Activated T-cell treated with anti-CD3 and anti-CD28 coated beads for 1 hour (primary cell): ENCODE data around the gene CDH23.

Experiments
- DNase-seq: peaks from one replicate; pipeline ENCODE4 v3.0.0-alpha.2; 2020; ENCODE audit warnings: low read depth

CDH23 gene

DNA sequence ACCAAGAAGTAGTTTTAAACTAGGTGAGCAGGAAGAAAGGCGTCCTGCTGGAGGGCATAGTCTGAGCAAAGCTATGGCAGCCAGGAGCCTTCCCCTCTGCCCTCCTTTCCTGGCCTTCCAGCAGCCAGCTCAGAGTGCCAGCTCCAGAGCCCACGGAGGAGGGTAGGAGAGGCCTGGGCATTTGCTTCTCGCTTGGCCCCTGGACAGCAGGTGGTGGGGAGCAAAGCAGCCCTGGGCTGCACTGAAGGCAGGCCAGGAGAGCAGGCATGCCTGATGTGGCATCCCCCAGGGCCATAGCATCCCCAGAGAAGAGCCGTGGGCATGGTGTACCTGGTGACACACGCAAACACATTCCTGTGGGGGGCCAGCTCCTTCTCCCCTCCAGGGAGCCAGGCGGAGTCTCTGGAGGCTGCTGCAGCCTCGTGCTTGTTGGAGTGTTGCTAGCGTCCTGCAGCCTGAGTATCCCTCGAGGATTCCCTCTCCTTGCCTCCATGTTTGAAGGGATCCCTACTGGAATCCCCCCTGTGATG, 43.9 kb downstream of the CDH23 start:
- DNase-seq = no peak

DNA sequence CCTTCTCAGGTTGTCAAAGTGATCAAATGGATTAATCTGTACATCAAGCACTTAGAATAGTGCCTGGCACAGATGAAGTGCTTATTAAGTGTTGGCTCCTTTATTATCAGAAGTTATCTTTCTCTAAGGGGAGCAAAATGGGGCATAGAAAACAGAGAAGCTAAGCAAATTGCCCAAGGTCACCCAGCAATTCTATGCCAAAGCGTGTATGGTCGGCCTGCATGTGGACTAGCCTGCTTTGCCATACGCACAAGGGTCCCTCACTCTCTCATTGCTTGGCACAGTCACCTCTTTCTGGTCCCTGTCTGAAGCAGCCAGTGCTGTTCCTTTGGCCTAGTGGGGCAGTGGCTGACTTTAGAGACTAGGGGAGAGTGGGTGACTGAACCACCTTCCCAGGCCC, 45.3 kb downstream of the CDH23 start:
- no peak for DNase-seq

DNA sequence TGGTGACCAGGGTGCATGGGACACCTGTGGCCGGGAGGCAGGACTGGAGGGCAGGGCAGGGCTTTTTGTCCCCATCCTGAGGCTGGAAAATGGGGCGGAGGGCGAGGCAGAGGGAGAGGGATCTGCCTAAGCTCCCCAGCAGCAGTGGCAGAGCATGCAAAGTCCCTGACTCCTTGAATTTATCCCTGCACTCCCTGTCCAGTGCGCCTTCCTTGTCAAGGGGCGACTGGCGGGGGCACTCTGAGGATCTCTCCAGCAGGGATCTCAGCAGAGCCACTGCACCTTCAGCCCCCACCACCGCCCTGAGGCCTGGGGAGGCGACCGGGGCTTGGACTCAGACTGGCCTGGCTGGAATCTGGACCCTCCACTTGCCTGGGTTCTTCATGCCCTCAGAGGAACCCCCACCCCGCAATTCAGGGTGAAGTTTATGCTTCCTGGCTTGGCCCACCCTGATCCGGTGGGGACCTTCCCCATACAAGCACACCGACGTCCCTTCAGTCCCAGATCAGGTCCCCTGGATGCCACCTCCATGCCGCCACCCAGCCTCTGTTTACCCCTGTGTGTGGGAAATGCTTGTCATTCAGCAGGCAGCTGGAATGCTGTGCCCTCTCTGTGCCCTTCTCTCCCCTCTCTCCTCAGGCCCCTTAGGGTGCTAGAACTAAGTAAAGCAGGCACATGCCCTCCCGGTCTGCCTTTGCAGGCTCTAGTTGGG, 46.3 kb downstream of the CDH23 start:
- no peak for DNase-seq

DNA sequence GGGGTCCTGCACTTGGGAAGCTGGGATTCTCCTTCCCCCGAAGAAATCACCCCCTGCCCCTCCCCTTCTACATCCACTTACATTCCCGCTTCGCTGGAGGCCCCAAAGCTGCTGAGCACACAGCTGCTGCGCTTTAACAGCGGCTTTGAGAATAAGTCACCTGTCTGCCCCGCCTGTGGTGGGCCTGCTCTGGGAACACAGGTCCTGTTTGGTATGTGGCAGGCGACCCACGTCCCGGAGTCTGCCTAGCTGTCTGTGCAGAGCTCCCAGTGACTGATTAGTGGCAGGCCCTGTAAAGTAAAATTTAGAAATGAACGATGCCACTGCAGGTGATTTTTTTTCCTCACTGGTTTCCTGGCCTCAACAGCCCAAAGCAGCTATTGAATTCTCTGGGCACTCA, 47.0 kb downstream of the CDH23 start:
- no peak for DNase-seq

DNA sequence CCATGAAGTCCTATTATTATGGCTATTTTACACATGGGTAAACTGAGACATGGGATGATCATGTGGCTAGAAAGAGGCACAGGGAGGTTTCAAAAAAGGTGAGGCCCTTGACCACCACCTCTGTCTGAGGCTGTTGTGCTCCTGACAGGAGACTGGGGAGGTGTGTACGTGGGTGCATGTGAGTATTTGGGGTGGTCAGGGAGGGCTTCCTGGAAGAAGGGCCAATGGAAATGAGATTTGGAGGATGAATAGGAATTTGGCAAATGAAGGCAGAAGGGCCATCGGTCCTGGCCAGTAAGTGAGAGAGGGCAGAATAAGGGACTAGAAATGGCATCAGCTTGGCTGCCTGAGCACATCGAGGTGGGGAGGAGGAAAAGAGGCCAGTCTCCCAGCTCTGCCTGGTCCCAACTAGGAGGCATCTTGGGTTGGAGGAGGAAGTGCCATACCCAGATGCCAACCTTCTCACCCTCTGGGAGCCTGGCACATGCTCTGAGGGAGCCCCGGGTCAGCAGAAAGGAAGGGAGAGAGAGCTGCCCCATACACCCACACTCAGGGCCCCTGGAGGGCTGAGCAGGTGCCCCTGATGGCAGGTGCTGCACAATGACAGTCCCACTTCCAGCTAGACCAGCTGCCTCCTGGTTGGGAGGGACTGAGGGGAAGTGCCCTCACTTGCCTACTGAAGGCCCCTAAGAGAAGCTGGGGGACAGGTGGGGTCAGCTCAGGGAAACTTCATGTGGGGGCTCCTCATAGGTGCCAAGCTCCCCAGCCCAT, 47.7 kb downstream of the CDH23 start:
- no peak for DNase-seq

DNA sequence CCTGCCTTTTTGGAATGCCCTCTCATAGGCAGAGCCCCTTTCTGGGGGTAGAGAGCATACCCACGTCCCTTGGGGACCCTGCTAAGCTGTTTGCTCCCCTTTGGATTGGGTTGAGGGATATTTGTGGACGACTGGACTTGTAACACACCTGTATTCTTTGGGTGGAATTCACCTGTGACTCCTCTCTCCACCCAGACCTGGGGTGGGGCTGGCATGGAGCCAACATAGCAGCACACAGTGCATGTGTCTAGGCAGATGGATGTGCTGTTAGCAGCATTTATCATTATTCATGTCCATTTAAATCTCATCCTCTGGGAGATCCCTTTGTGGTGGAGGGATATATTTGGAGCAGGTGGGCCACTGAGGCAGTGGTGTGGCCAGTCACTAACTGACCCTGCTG, 51.0 kb downstream of the CDH23 start:
- DNase-seq = no peak

DNA sequence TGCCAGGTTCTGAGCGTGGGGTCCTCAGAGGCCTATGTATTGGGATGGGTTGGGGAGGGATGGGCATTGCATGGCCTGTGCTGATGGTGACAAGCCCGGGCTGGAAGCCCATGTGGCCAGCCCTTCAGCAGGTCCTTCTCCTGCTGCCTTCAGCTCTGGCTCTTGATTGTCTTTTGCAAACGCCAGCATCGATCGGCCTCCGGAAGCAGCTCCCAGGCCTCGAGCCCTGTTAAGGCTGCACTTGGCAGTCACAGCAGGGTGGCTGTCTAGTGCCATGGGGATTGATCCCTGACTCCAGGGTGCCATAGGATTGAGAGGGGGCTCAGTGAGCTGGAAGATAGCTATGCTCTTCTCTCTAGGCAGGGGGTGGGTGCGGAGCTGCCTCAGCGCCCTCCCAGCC, 51.4 kb downstream of the CDH23 start:
- DNase-seq = no peak

DNA sequence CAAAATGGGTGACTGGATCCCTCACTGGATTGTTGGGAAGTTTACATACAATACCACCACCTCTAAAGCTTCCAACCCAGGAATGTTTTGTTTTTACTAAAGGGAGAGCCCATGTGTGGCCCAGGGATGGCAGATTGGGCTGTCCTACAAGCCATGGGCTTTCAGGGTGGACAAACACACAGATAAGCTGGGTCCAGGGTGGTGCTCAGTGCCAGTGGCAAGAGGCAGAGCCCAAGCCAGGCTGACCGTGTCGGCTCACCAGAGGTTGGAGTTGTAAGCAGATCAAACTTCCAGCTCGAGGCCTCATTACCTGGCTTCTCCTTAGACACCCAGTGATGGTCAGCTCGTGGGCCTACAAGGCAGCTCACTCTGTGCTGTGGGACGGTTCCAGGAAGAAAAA, 52.3 kb downstream of the CDH23 start:
- DNase-seq = no peak

DNA sequence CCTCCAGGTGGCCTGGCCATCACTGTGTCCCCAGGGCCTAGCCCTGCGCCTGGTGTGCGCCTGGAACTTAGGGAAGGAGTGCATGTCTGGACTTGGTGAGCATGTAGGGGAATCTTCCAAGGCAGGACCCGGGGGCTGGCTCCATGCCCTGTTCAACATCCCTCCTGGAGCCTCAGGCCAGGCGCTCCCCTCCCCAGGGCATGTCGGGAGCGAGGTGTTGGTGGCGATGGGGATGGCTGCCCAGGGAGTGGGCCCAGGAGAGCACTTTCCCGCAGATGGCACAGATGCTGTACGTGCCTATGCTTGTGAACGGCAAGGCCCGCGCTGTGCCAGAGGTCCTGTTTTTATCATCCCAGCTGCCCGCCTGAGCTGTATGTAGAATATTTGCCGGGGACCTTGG, 55.0 kb downstream of the CDH23 start:
- DNase-seq = no peak

DNA sequence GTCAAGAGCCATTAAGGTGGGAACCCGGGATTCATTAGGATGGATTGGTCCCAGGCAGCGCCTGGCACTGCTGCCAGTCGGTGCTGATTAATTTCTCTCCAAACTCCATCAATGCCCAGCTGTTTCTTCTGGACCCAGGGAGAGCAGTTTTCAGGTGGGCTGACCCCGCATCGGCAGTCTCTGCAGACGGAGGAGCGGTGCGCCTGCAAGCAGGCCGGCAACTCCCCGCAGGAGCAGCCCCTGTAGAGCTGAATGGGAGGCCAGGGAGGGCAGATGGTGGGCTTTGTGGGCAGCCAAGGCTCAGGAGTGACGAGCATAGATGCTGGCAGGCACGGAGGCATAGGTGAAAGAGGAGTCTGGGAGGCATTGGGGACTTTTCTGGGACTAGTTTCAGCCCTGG, 56.5 kb downstream of the CDH23 start:
- no peak for DNase-seq

DNA sequence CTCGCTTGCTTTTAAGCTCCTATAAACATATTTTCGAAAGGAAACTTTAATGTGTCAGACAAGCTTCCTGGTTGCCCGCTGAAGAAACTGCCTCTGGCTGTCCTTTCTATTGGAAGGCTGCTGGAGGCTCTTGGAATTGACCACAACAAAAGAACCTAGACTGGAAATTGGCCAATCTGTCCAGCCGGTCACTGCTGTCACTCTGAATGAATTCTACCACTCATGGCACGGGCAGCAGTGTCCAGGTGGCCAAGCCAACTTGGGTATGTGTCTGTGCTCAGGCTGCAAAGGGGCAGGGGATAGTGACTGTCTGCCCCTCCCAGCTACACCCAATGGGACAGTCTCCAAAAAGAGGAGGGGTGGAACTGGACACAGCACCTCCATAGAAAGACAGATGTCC, 57.6 kb downstream of the CDH23 start:
- DNase-seq = no peak

DNA sequence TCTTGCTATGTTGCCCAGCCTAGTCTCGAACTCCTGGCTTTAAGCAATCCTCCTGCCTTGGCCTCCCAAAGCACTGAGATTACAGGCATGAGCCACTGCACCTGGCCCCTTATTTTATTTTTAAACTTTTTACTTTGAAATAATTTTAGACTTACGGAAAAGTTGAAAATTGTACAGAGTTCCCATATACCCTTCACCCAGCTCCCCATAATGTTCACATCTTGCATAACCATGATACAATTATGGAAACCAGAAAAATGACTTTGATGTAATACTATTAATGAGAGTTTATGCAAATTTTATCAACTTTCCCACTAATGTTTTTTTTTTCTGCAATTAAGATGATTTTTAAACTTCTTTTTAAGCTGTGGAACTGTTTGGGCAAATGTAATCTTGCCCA, 58.3 kb downstream of the CDH23 start:
- no peak for DNase-seq

DNA sequence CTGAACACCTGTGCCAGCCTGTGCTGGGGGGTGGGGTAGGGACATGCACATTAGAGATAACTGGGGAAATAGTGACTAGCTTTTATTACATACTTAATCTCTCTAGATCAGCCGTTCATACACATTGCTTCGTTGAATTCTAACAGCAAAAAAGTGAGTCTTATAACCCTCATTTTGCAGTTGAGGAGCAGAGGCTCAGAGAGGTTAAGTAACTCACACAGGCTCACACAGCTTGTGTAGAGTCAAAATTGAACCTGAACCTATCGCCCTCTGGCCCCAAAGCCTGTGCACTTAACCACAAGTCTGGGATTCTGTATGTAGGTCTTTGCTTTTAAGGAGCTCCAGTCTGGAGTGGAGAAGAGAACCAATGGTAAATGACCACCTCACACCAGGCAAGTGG, 59.9 kb downstream of the CDH23 start:
- DNase-seq = no peak

DNA sequence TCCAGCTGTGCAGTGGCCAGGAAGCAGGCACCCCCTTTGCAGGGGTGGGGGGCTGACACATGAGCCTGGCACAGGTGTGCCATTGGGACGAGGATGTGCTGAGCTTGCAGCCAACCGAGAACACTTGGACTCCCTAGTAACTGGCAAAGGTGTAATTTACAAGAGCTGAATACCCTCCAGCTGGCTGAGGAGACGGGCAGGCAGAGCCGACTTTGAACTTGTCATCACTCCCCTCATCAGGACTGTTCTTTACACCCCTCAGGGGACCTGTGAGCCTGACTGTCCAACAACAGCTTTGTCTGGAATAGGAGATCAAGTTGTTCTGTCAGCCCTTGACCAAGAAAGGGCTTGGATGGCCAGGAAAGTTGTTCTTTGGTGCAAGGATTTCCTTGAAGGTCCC, 61.2 kb downstream of the CDH23 start:
- no peak for DNase-seq

DNA sequence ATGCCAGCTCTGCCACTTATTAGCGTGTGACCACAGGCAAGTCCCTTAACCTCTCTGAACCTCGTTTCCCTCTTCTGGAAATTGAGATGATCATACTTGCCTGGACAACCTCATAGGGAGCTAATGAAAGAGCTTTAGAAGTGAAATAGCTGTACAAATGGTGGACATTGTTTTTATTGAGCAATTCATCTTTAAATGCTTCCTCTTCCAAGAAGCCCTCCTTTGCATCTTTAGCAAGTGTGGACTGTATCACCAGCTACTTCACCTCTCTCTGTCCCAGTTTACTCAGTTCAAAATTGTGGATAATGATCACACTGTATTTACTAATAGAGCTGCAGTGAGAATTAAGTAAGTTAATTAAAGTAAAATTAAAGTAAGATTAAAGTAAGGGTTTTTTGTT, 61.7 kb downstream of the CDH23 start:
- DNase-seq = no peak

DNA sequence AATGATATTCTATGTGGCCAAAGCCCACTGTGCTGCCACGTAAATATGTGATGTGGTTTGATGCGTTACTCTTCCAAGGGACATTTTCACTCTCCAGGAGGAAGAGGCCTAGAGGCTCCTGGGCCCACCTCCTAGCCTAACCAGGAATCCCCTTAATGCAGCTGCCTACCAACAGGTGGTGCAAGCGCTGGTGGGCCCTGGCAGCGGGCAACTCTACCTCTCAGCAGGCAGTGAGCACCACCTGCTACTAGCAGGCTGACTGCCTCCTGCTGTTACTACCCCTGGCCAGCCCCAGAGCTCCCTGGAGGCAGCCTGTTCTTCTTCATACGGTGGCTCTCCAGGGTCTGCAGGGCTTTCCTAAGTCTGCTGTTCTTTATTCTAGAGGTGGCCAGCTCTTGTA, 62.8 kb downstream of the CDH23 start:
- DNase-seq = no peak

DNA sequence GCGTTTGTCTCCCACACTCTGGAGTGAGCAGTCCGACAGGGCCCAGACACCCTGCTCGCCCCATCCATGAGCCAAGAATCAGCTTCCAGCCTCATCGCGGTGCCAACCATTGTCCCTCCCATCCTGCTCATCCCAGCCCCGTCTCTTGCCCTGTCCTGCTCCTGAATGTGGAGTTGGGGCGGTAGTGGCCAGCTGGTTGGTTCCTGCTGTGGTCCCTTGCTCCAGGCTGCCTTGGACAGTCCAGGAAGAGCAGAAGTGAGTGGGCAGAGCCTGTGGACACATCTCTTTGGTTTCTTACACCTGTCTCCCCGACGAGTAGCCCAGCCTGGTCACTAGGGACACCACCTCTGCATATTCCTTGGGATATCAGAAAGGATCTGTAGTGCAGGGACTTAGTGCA, 63.9 kb downstream of the CDH23 start:
- DNase-seq = no peak

DNA sequence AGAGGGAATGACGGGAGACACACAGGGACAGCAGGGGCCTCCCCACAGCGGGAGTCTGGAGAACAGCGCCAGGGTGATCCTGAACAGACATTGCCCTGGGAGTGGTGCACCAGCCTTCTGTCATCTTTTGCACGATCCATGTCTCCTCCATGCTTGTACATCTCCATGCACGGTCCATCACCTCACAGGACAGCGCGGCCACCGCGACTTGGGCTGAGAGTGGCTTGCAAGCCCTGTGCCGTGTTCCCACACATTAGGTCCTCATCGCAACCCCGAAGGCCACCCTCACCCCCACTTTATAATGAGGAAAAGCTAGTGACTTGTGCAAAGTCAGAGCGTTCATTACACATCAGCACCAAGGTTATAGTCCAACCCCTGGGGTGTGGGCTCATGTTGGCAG, 64.7 kb downstream of the CDH23 start:
- DNase-seq = no peak

DNA sequence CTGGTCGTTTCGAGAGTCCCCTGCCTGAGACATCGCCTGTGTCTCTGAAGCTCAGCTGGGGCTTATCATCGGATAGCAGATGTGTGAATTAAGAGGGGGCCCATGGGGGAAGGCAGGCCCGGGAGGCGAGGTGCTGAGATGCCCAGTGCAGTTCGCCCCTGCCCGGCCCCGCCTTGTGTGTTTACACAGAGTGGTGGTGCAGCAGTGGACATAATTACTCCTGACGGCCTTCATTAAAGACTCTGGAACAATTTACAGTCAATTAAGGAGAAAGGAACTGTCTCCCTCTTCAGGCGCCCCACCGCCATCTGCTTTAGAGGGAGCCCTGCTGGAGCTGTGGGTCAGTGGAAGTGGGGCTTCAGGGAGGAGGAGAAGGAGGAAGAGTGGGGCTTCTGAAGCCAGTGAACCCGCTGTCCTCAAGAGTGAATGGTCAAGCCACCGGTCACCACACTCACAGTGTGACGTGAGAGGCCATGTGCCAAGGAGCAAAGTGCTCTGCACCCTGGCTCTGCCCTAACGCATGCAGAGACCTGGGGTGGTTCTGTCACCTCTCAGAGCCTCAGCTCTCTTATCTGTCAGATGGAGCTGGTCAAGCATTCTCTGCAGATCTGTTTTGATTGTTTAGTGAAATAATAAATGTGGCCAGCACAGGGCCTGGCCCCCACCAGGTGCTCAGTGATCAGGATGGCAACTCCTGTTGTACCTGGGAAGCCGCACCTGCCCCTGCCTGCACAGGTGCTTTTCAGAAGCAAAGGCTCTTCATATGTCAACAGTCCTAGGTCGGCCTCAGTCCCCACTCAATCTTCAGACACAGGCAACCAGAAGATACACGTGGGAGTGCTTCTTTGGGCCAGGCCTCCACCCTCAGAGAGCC, 65.6 kb downstream of the CDH23 start:
- no peak for DNase-seq

DNA sequence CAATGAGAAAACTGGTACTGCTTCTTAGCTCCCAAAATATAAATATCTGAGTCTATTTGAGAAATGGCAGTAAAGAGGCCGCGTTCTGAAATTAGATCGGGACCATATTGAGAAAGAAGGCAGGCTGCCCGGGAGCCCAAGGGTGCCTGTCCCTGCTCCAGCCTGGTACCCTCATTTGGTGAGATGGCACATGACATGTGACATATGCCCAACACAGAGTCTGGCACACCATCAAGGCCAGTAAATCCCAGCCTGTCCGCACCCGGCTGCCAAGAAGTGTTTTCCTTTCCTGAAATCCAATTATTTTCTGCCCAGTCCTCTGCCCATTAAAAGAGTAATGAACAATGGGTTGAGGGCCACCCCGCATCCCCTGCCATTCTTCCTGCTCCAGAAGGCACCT, 66.4 kb downstream of the CDH23 start:
- DNase-seq = no peak

DNA sequence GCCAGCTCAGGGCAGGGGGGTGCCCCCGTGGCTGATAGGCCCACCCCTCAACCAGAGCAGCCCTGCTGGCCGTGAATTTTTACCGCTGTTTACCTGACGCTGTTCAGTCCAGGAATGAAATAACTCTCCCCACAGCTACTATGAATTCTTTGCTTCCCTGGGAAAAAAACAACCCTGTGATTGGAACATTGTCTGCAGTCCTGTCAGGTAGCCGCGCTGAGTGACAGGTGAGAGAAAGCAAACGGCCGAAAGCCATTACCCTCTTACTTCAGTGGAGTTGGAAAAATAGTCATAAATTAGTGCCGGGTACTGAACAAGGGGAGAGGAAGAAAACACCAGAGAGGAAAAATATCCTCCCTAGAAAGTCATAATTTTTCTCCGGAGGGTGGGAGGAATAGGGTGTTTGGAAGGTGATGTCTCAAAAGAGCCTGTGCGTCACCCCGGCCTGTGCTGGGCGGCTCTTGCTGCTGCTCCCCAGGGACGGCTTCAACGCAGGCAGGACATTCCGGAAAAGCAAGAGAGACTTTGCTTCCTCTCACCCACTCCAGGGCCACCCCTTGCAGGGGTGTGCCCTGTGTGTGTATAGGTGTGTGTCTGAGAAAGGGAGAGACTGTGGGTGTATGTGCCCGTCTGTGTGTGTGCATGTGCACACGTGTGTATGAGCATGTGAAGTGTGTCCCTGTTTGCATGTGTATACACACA, 69.0 kb downstream of the CDH23 start:
- no peak for DNase-seq

DNA sequence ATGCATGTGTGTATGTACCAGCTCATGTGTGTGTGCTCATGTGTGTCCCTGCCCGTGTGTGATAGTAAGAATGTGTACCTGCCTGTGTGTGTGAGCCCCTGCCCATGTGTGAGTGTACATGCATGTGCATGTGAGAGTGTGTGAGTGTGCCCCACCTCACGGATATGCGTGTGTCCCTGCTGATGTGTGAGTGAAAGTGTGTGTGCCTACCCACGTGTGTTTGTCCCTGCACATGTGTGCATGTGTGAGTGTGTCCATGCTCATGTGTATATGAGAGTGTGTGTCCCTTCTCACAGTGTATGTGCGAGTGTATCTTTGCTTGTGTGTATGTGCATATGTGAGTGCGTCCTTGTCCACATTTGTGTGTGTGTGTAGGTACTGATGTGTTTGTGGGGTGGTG, 69.6 kb downstream of the CDH23 start:
- no peak for DNase-seq
